Liver (tissue), 9 donors: ENCODE data around the gene OPN1LW. TPM values are rescaled to one million over a fixed set of nuclear protein-coding genes. Genes with fewer than 3 reads are reported as not detected.
"Not testable (repeated sequence)": the region's sequence is repeated elsewhere in the genome, so short reads cannot be mapped to it uniquely, and the experiment has no call there.

Experiments
- DNase-seq: peaks from one replicate; pipeline ENCODE4 v3.0.0-alpha.2; 2017; ENCODE audit warnings: low spot score
- H3K27ac ChIP-seq, 2 donors: one replicate each; pipeline ENCODE4 v1.7.0; 2013; ENCODE audit warnings: inconsistent platforms in 2 of 2, low read length in 2 of 2, control low read depth in 1 of 2, low read depth in 1 of 2, mild to moderate bottlenecking in 1 of 2
- H3K27me3 ChIP-seq, 4 donors: one replicate each; pipeline versions ENCODE4 v1.6.1 to v1.7.0; 2013; ENCODE audit warnings: low read length in 3 of 4, inconsistent platforms in 1 of 4, mild to moderate bottlenecking in 1 of 4, moderate library complexity in 1 of 4; ENCODE audit not compliant: control insufficient read depth in 4 of 4, insufficient read depth in 4 of 4
- H3K36me3 ChIP-seq, 4 donors: one replicate each; pipeline versions ENCODE4 v1.6.1 to v1.7.0; 2013; ENCODE audit warnings: low read length in 3 of 4, mild to moderate bottlenecking in 3 of 4, low read depth in 1 of 4, moderate library complexity in 1 of 4; ENCODE audit not compliant: control insufficient read depth in 4 of 4, insufficient read depth in 3 of 4
- H3K4me1 ChIP-seq, 4 donors: one replicate each; pipeline versions ENCODE4 v1.6.1 to v1.7.0; 2013; ENCODE audit warnings: low read length in 3 of 4, mild to moderate bottlenecking in 3 of 4, moderate library complexity in 1 of 4; ENCODE audit not compliant: control insufficient read depth in 4 of 4, insufficient read depth in 4 of 4
- H3K4me3 ChIP-seq, 3 donors: one replicate each; pipeline versions ENCODE4 v1.6.1 to v1.7.0; 2013; ENCODE audit warnings: low read length in 3 of 3, control low read depth in 1 of 3, low read depth in 1 of 3, mild to moderate bottlenecking in 1 of 3
- H3K9ac ChIP-seq, 2 donors: one replicate each; pipeline ENCODE4 v1.7.0; 2013; ENCODE audit warnings: low read length in 2 of 2, mild to moderate bottlenecking in 2 of 2, moderate library complexity in 2 of 2, control low read depth in 1 of 2, low read depth in 1 of 2
- H3K9me3 ChIP-seq, 4 donors: one replicate each; pipeline versions ENCODE4 v1.6.1 to v1.7.0; 2013; ENCODE audit warnings: low read length in 3 of 4; ENCODE audit not compliant: control insufficient read depth in 4 of 4
- WGBS: extraction: QIAGEN DNeasy Blood & Tissue Kit; methylation state at CpG from one replicate; pipeline ENCODE4 v1.1.7; 2013; 5-methylcytosine and 5-hydroxymethylcytosine counted together
- polyA plus RNA-seq, 2 donors: library from polyadenylated mRNA; stranded (reverse) in 1 of 2; unstranded in 1 of 2; fragments of 200-250 nt in 1 of 2; fragments of >200 nt in 1 of 2; fragmentation: Nextera tagmentation in 1 of 2; extraction: Ambion mirVana in 1 of 2; gene quantifications; one replicate each; pipeline versions ENCODE4 v1.2.1 to v1.2.3, GENCODE V29; 2013 to 2015
- total RNA-seq, 2 donors: library from RNA; depleted of rRNA; stranded (reverse); fragments of >200 nt; gene quantifications; one replicate each; pipeline ENCODE4 v1.2.3, GENCODE V29; 2014
- donor health status: healthy.
- donor health status: healthy.
- donor health status: healthy.
- donor health status: healthy.
- donor health status: healthy.

The OPN1LW gene
- total and polyA plus RNA-seq, 4 donors = not detected

- H3K27ac ChIP-seq, H3K9me3 ChIP-seq, DNase-seq, H3K27me3 ChIP-seq, H3K4me1 ChIP-seq, H3K9ac ChIP-seq, H3K4me3 ChIP-seq, H3K36me3 ChIP-seq: not testable (repeated sequence)
- WGBS = no CpG with 5 or more reads among the region's 8 CpGs
Observed at GRCh38 chrX:154192846-154193245, 48.8 kb downstream of the OPN1LW start.

GRCh38 chrX:154194316-154194715 is 50.3 kb downstream of the OPN1LW start:
- not testable (repeated sequence) for H3K27ac ChIP-seq, H3K9ac ChIP-seq, H3K36me3 ChIP-seq, DNase-seq, H3K4me3 ChIP-seq, H3K4me1 ChIP-seq, H3K9me3 ChIP-seq, H3K27me3 ChIP-seq
- no CpG with 5 or more reads among the region's 2 CpGs for WGBS

GRCh38 chrX:154196466-154196865 is 52.4 kb downstream of the OPN1LW start:
- H3K9me3 ChIP-seq, H3K27ac ChIP-seq, H3K9ac ChIP-seq, H3K36me3 ChIP-seq, H3K4me3 ChIP-seq, DNase-seq, H3K4me1 ChIP-seq, H3K27me3 ChIP-seq: not testable (repeated sequence)
- WGBS = no CpG with 5 or more reads among the region's 15 CpGs

Other genes starting within 250 kb of the OPN1LW start
- gene AVPR2, start 239.6 kb upstream of the OPN1LW start, total RNA-seq = not detected
- gene AVPR2, start 239.6 kb upstream of the OPN1LW start, polyA plus RNA-seq = under 1 TPM in 1 of 2 donors, not detected in 1; 0.05 TPM
- gene ARHGAP4, start 218.0 kb upstream of the OPN1LW start, total RNA-seq = 10 to 100 TPM; 12.5 to 28.1 TPM
- 1 to 10 TPM; 3.3 to 8.0 TPM for gene ARHGAP4, start 218.0 kb upstream of the OPN1LW start, polyA plus RNA-seq
- gene NAA10, start 209.2 kb upstream of the OPN1LW start, total RNA-seq = 10 to 100 TPM; 20.5 to 30.6 TPM
- gene NAA10, start 209.2 kb upstream of the OPN1LW start, polyA plus RNA-seq = 10 to 100 TPM; 58.2 to 58.8 TPM
- gene RENBP, start 199.6 kb upstream of the OPN1LW start, total RNA-seq = 1 to 10 TPM; 7.5 to 7.9 TPM
- gene RENBP, start 199.6 kb upstream of the OPN1LW start, polyA plus RNA-seq = 1 to 10 TPM; 1.0 to 6.4 TPM
- 10 to 100 TPM; 15.6 to 26.9 TPM for gene HCFC1, start 172.4 kb upstream of the OPN1LW start, total RNA-seq
- 10 to 100 TPM in 1 of 2 donors, 1 to 10 TPM in 1; 7.9 to 12.1 TPM for gene HCFC1, start 172.4 kb upstream of the OPN1LW start, polyA plus RNA-seq
- 1 to 10 TPM; 2.9 TPM for gene TMEM187, start 171.5 kb upstream of the OPN1LW start, total RNA-seq
- 1 to 10 TPM; 5.3 to 5.8 TPM for gene TMEM187, start 171.5 kb upstream of the OPN1LW start, polyA plus RNA-seq
- gene IRAK1, start 124.3 kb upstream of the OPN1LW start, total RNA-seq = 10 to 100 TPM; 17.6 to 35.6 TPM
- gene IRAK1, start 124.3 kb upstream of the OPN1LW start, polyA plus RNA-seq = 10 to 100 TPM; 19.1 to 55.8 TPM
- gene MECP2, start 46.5 kb upstream of the OPN1LW start, total RNA-seq = 10 to 100 TPM; 11.1 to 22.0 TPM
- 1 to 10 TPM; 6.9 to 8.8 TPM for gene MECP2, start 46.5 kb upstream of the OPN1LW start, polyA plus RNA-seq
- not detected for gene OPN1MW, start 38.4 kb downstream of the OPN1LW start, total RNA-seq
- not detected for gene OPN1MW, start 38.4 kb downstream of the OPN1LW start, polyA plus RNA-seq
- gene OPN1MW2, start 75.5 kb downstream of the OPN1LW start, total RNA-seq = not detected
- gene OPN1MW2, start 75.5 kb downstream of the OPN1LW start, polyA plus RNA-seq = not detected
- gene OPN1MW3, start 113.3 kb downstream of the OPN1LW start, total RNA-seq = not detected
- gene OPN1MW3, start 113.3 kb downstream of the OPN1LW start, polyA plus RNA-seq = not detected
- not detected for gene TEX28, start 150.9 kb downstream of the OPN1LW start, total RNA-seq
- gene TEX28, start 150.9 kb downstream of the OPN1LW start, polyA plus RNA-seq = not detected
- gene TKTL1, start 151.6 kb downstream of the OPN1LW start, total RNA-seq = under 1 TPM in 1 of 2 donors, not detected in 1; under 0.01 TPM
- not detected for gene TKTL1, start 151.6 kb downstream of the OPN1LW start, polyA plus RNA-seq
- 100 to 1,000 TPM; 150 to 152 TPM for gene FLNA, start 230.4 kb downstream of the OPN1LW start, total RNA-seq
- 10 to 100 TPM; 23.4 to 84.8 TPM for gene FLNA, start 230.4 kb downstream of the OPN1LW start, polyA plus RNA-seq
- gene EMD, start 235.1 kb downstream of the OPN1LW start, total RNA-seq = 10 to 100 TPM; 11.6 to 18.5 TPM
- gene EMD, start 235.1 kb downstream of the OPN1LW start, polyA plus RNA-seq = 10 to 100 TPM; 15.5 to 38.0 TPM